CD4-positive, alpha-beta T cell (primary cell): ENCODE data around the gene NGFR. TPM values are rescaled to one million over a fixed set of nuclear protein-coding genes. Genes with fewer than 3 reads are reported as not detected.

Source experiments
- ATAC-seq: fragments of 200-7000 bp; cut with Tn5 transposase; one replicate; pipeline ENCODE4 v1.10.0; 2022; ENCODE audit warnings: mild to moderate bottlenecking; ENCODE audit not compliant: poor library complexity
- CTCF ChIA-PET: fragments of 350-600 bp; sonication (Branson Sonifier 250); formaldehyde crosslinking; loops from one replicate; lab custom pipeline; 2021; ENCODE audit warnings: antibody characterized with exemption, inconsistent platforms; lab: Charles Lee
- POLR2A ChIA-PET: fragments of 350-600 bp; sonication (Branson Sonifier 250); formaldehyde crosslinking; loops from one replicate; lab custom pipeline; 2021; ENCODE audit warnings: antibody characterized with exemption, inconsistent platforms; lab: Charles Lee
- DNase-seq, 14 experiments: peaks; one replicate each; pipeline ENCODE4 v3.0.0-alpha.2; 2013 to 2020; ENCODE audit warnings: mixed read lengths in 2 of 14
- H3K27ac ChIP-seq, 2 donors: one replicate each; pipeline versions ENCODE4 v1.5.1 to v1.7.0; 2013; ENCODE audit warnings: low read length in 2 of 2, low read depth in 1 of 2, mild to moderate bottlenecking in 1 of 2
- H3K27me3 ChIP-seq, 2 experiments: 1 replicate in 1 of 2; 2 replicates in 1 of 2; pipeline versions ENCODE4 v1.6.1 to v1.7.0; 2013; ENCODE audit warnings: low read length in 2 of 2, control low read depth in 1 of 2, mild to moderate bottlenecking in 1 of 2, moderate library complexity in 1 of 2; ENCODE audit not compliant: insufficient read depth in 2 of 2, control insufficient read depth in 1 of 2
- H3K36me3 ChIP-seq: one replicate; pipeline ENCODE4 v1.6.1; 2013; ENCODE audit warnings: low read length, control low read depth; ENCODE audit not compliant: insufficient read depth
- H3K4me1 ChIP-seq: one replicate; pipeline ENCODE4 v1.6.1; 2013; ENCODE audit warnings: low read length, control low read depth; ENCODE audit not compliant: insufficient read depth
- H3K4me3 ChIP-seq: one replicate; pipeline ENCODE4 v1.5.1; 2013; ENCODE audit warnings: mild to moderate bottlenecking, low read length, moderate library complexity
- H3K9me3 ChIP-seq, 2 experiments: 1 replicate in 1 of 2; 2 replicates in 1 of 2; pipeline versions ENCODE4 v1.6.1 to v1.7.0; 2013; ENCODE audit warnings: low read length in 2 of 2, mild to moderate bottlenecking in 2 of 2, control low read depth in 1 of 2, moderate library complexity in 1 of 2; ENCODE audit not compliant: control insufficient read depth in 1 of 2, insufficient read depth in 1 of 2
- H3K27ac Mint-ChIP-seq: one replicate; pipeline ENCODE4 v1.8.0; 2020; ENCODE audit warnings: mixed read lengths
- H3K27me3 Mint-ChIP-seq: one replicate; pipeline ENCODE4 v1.8.0; 2021; ENCODE audit warnings: mixed read lengths
- H3K36me3 Mint-ChIP-seq: one replicate; pipeline ENCODE4 v1.8.0; 2021; ENCODE audit warnings: low read depth, mixed read lengths
- H3K4me1 Mint-ChIP-seq: one replicate; pipeline ENCODE4 v1.8.0; 2021; ENCODE audit warnings: low read depth, mixed read lengths
- H3K4me3 Mint-ChIP-seq: one replicate; pipeline ENCODE4 v1.8.0; 2020; ENCODE audit warnings: mild to moderate bottlenecking, mixed read lengths
- H3K9me3 Mint-ChIP-seq: one replicate; pipeline ENCODE4 v1.8.0; 2020; ENCODE audit warnings: mixed read lengths
- CTCF ChIP-seq: fragments of 200-600 bp; IDR thresholded peaks from one replicate; pipeline ENCODE4 v1.8.0; 2022; ENCODE audit warnings: antibody characterized with exemption, mild to moderate bottlenecking
- intact Hi-C, 2 experiments: fragments of 100-400 bp; cut with DNase I in 1 of 2; cut with micrococcal nuclease in 1 of 2; formaldehyde crosslinking; loops; one replicate each; pipeline versions ENCODE4 v1.15.1 to v1.9.0; 2023 to 2025; cut with DNase I, micrococcal nuclease
- total RNA-seq, 174 experiments: library from RNA in 2 of 174; stranded (reverse) in 2 of 174; gene quantifications; one replicate each; pipeline ENCODE4 v1.2.3 and lab custom pipeline; 2021 to 2026

Gene NGFR
- total RNA-seq, 2 experiments from 2014 or later: 0.11 to 0.22 TPM

- H3K4me3 Mint-ChIP-seq: peak overlapping the region; percentile 57
- Histone ChIP-seq H3K4me3 (peak overlapping the region; percentile 57), H3K27ac (no peak overlapping the region), H3K27me3 (peaks cover 45 to 54% of the 10 kb centered on the region in 2 experiments), H3K4me1 (peaks cover 36% of the 10 kb centered on the region), H3K36me3 (no peaks in the 10 kb centered on the region), H3K9me3 (peaks cover 0 to 12% of the 10 kb centered on the region in 2 experiments)
- ChIA-PET CTCF (interaction anchor here (0.6 to 5.4 kb wide), 7 partner anchors 12 to 199 kb away, joined by 3 to 28 read pairs (median 3); no protein-coding TSS in a partner anchor), POLR2A (interaction anchor here (1.2 kb wide), 1 partner anchor 59 kb away, joined by 5 read pairs; no protein-coding TSS in a partner anchor)
- ATAC-seq (no peak), DNase-seq (peak in 5 of 14 experiments; percentile 1 to 35 (median 2))
- TF ChIP-seq CTCF: no peak
- H3K9me3 Mint-ChIP-seq: no peaks in the 10 kb centered on the region
- peaks cover 35% of the 10 kb centered on the region for H3K4me1 Mint-ChIP-seq
- H3K27ac Mint-ChIP-seq: no peak overlapping the region
- H3K36me3 Mint-ChIP-seq: no peaks in the 10 kb centered on the region
- peaks cover 56% of the 10 kb centered on the region for H3K27me3 Mint-ChIP-seq
- intact Hi-C loops: loop anchor here (1.0 to 10.0 kb wide), 3 partner anchors 59 to 288 kb away; partner anchors contain the start of gene KAT7 (in 1 of the 2)
Observed at GRCh38 chr17:49496867-49497147, 1.7 kb downstream of the NGFR start.

GRCh38 chr17:49497148-49498028 is 2.3 kb downstream of the NGFR start:
- Histone ChIP-seq H3K4me1 (peaks cover 36% of the 10 kb centered on the region), H3K27me3 (peaks cover 50 to 60% of the 10 kb centered on the region in 2 experiments), H3K27ac (no peak overlapping the region), H3K36me3 (no peaks in the 10 kb centered on the region), H3K9me3 (peaks cover 0 to 12% of the 10 kb centered on the region in 2 experiments), H3K4me3 (peak overlapping the region; percentile 57)
- TF ChIP-seq CTCF: no peak
- Mint-ChIP-seq H3K27ac (no peak overlapping the region), H3K9me3 (no peaks in the 10 kb centered on the region), H3K27me3 (peaks cover 60% of the 10 kb centered on the region), H3K4me3 (peak overlapping the region; percentile 68), H3K36me3 (no peaks in the 10 kb centered on the region), H3K4me1 (peaks cover 35% of the 10 kb centered on the region)
- intact Hi-C loops: loop anchor here in 1 of 2 experiments (10.0 kb wide), 2 partner anchors 197 to 287 kb away; partner anchors contain the start of gene KAT7
- peak in 6 of 14 experiments; percentile 6 to 42 (median 28) for DNase-seq
- CTCF ChIA-PET: interaction anchor here (0.6 to 5.4 kb wide), 6 partner anchors 12 to 198 kb away, joined by 3 to 28 read pairs (median 4); no protein-coding TSS in a partner anchor
- ATAC-seq: no peak
- POLR2A ChIA-PET: interaction anchor here (1.2 kb wide), 1 partner anchor 59 kb away, joined by 5 read pairs; no protein-coding TSS in a partner anchor

GRCh38 chr17:49498029-49498615 is 3.0 kb downstream of the NGFR start:
- H3K36me3 ChIP-seq: no peaks in the 10 kb centered on the region
- peaks cover 36% of the 10 kb centered on the region for H3K4me1 ChIP-seq
- ChIA-PET POLR2A (no interaction called here), CTCF (interaction anchor here (1.2 to 5.4 kb wide), 2 partner anchors 57 to 72 kb away, joined by 3 to 28 read pairs; no protein-coding TSS in a partner anchor)
- Mint-ChIP-seq H3K36me3 (no peaks in the 10 kb centered on the region), H3K9me3 (no peaks in the 10 kb centered on the region), H3K27me3 (peaks cover 63% of the 10 kb centered on the region), H3K27ac (no peak overlapping the region), H3K4me3 (peak overlapping the region; percentile 68), H3K4me1 (peaks cover 35% of the 10 kb centered on the region)
- peak overlapping the region; percentile 57 for H3K4me3 ChIP-seq
- DNase-seq (no peak), ATAC-seq (no peak)
- H3K27ac ChIP-seq: no peak overlapping the region
- intact Hi-C loops: loop anchor here in 1 of 2 experiments (10.0 kb wide), 2 partner anchors 197 to 287 kb away; partner anchors contain the start of gene KAT7
- H3K9me3 ChIP-seq: peaks cover 0 to 12% of the 10 kb centered on the region in 2 experiments
- no peak for TF ChIP-seq CTCF
- H3K27me3 ChIP-seq: peaks cover 54 to 67% of the 10 kb centered on the region in 2 experiments
